PC-9 (cell line): ENCODE results near the gene URB1. TPM values are rescaled to one million over a fixed set of nuclear protein-coding genes. Genes with fewer than 3 reads are reported as not detected.

Experiments
- BruUV-seq: library from RNA; stranded (reverse); fragments of 400-500 nt; replicated peaks from 2 replicates; lab custom pipeline; 2021; lab: Mats Ljungman, UMichigan
- CTCF ChIA-PET: fragments of 300-600 bp; sonication (Branson Sonifier 250); formaldehyde crosslinking; loops from one replicate; lab custom pipeline; 2022; ENCODE audit warnings: antibody characterized with exemption; lab: Charles Lee
- POLR2A ChIA-PET: fragments of 300-600 bp; sonication (Branson Sonifier 250); formaldehyde crosslinking; loops from one replicate; lab custom pipeline; 2022; ENCODE audit warnings: antibody characterized with exemption; ENCODE audit not compliant: unreplicated experiment; lab: Charles Lee
- DNase-seq, 2 experiments: peaks; one replicate each; pipeline versions ENCODE4 v3.0.0 to v3.0.0-alpha.2; 2015 to 2022; ENCODE audit warnings: mixed read lengths in 1 of 2
- H2AFZ ChIP-seq: fragments of 200-600 bp; sonication (generic); 2 replicates; pipeline ENCODE4 v1.8.1; 2017; ENCODE audit warnings: antibody characterized with exemption
- H3F3A ChIP-seq: fragments of 200-600 bp; sonication (generic); 2 replicates; pipeline ENCODE4 v1.8.1; 2017; ENCODE audit warnings: antibody characterized with exemption, mild to moderate bottlenecking, low read depth; ENCODE audit not compliant: insufficient read depth
- H3K27ac ChIP-seq: fragments of 200-600 bp; sonication (generic); 2 replicates; pipeline ENCODE4 v1.6.1; 2016; ENCODE audit warnings: mixed run types
- H3K27me3 ChIP-seq: fragments of 200-600 bp; sonication (generic); 2 replicates; pipeline ENCODE4 v1.6.1; 2016; ENCODE audit warnings: low read depth, mixed run types; ENCODE audit not compliant: insufficient read depth
- H3K36me3 ChIP-seq: fragments of 200-600 bp; sonication (generic); 2 replicates; pipeline ENCODE4 v1.6.1; 2016; ENCODE audit warnings: low read depth, mixed run types
- H3K4me1 ChIP-seq: fragments of 200-600 bp; sonication (generic); replicated peaks from 2 replicates; pipeline ENCODE4 v1.6.1; 2016; ENCODE audit warnings: mixed run types; ENCODE audit not compliant: insufficient read depth
- H3K4me2 ChIP-seq: fragments of 200-600 bp; sonication (generic); 2 replicates; pipeline ENCODE4 v1.6.1; 2017; ENCODE audit warnings: mixed run types
- H3K4me3 ChIP-seq: fragments of 200-600 bp; sonication (generic); 2 replicates; pipeline ENCODE4 v1.6.1; 2016; ENCODE audit warnings: mixed run types
- H3K79me2 ChIP-seq: fragments of 200-600 bp; sonication (generic); 2 replicates; pipeline ENCODE4 v1.6.1; 2017; ENCODE audit warnings: low read depth, mixed run types
- H3K9me2 ChIP-seq: fragments of 200-600 bp; sonication (generic); 2 replicates; pipeline ENCODE4 v1.8.1; 2017; ENCODE audit warnings: mild to moderate bottlenecking; ENCODE audit not compliant: insufficient read depth
- H3K9me3 ChIP-seq: fragments of 200-600 bp; sonication (generic); 2 replicates; pipeline ENCODE4 v1.8.1; 2016; ENCODE audit warnings: low read depth; ENCODE audit not compliant: insufficient read depth
- H4K20me1 ChIP-seq: fragments of 200-600 bp; sonication (generic); 2 replicates; pipeline ENCODE4 v1.8.1; 2017; ENCODE audit not compliant: insufficient read depth
- CTCF ChIP-seq: fragments of 200-600 bp; sonication (generic); conservative IDR thresholded peaks from 2 replicates; pipeline ENCODE4 v1.6.1; 2017; ENCODE audit warnings: mixed run types, antibody characterized with exemption, mild to moderate bottlenecking, moderate library complexity
- EZH2 ChIP-seq: fragments of 200-600 bp; sonication (generic); IDR thresholded peaks from 2 replicates; pipeline ENCODE4 v1.8.0; 2017; ENCODE audit warnings: antibody characterized with exemption, low read depth
- intact Hi-C: fragments of 100-400 bp; cut with micrococcal nuclease; formaldehyde crosslinking; loops from one replicate; pipeline ENCODE4 v1.10.0; 2022; ENCODE audit not compliant: unreplicated experiment
- total RNA-seq: library from RNA; stranded (reverse); gene quantifications from 2 replicates; pipeline ENCODE4 v1.2.3, GENCODE V29; 2021

Gene URB1
- total RNA-seq, 1 experiment from 2014 or later = 11.0 TPM

GRCh38 chr21:32308696-32309095 lies 84.1 kb downstream of the URB1 start:
- H3K4me1 ChIP-seq = no peaks in the 10 kb centered on the region
- H3K36me3 ChIP-seq = no peaks in the 10 kb centered on the region
- no peaks in the 10 kb centered on the region for H3K9me3 ChIP-seq
- H3K4me2 ChIP-seq = no peak overlapping the region
- H4K20me1 ChIP-seq = no peaks in the 10 kb centered on the region
- ChIA-PET CTCF (no interaction called here), POLR2A (no interaction called here)
- BruUV-seq = no TSS peak
- DNase-seq = no peak
- intact Hi-C loops = no loop called here
- H3K4me3 ChIP-seq = no peak overlapping the region
- H3K27ac ChIP-seq = no peak overlapping the region
- no peaks in the 10 kb centered on the region for H3K79me2 ChIP-seq
- H3K27me3 ChIP-seq = no peaks in the 10 kb centered on the region
- TF ChIP-seq CTCF (no peak), EZH2 (no peak)
- H2AFZ ChIP-seq = no peak overlapping the region
- no peaks in the 10 kb centered on the region for H3F3A ChIP-seq
- H3K9me2 ChIP-seq = no peaks in the 10 kb centered on the region

- ChIA-PET POLR2A (interaction anchor here (0.6 kb wide), 1 partner anchor 1179 kb away, joined by 14 read pairs; no protein-coding TSS in a partner anchor), CTCF (no interaction called here)
- no peaks in the 10 kb centered on the region for H3K79me2 ChIP-seq
- DNase-seq = no peak
- H3K4me1 ChIP-seq = no peaks in the 10 kb centered on the region
- H3K4me2 ChIP-seq = no peak overlapping the region
- H3K4me3 ChIP-seq = no peak overlapping the region
- H3K36me3 ChIP-seq = no peaks in the 10 kb centered on the region
- H3K9me3 ChIP-seq = no peaks in the 10 kb centered on the region
- H3K27me3 ChIP-seq = no peaks in the 10 kb centered on the region
- no peaks in the 10 kb centered on the region for H3F3A ChIP-seq
- H2AFZ ChIP-seq = no peak overlapping the region
- no peak overlapping the region for H3K27ac ChIP-seq
- no peaks in the 10 kb centered on the region for H4K20me1 ChIP-seq
- no peak for TF ChIP-seq CTCF
- no peak for TF ChIP-seq EZH2
- no TSS peak for BruUV-seq
- H3K9me2 ChIP-seq = no peaks in the 10 kb centered on the region
- intact Hi-C loops = no loop called here
Observed at GRCh38 chr21:32307706-32308105, 85.1 kb downstream of the URB1 start.

- POLR2A ChIA-PET = no interaction called here
- no peaks in the 10 kb centered on the region for H3K36me3 ChIP-seq
- H3K9me3 ChIP-seq = no peaks in the 10 kb centered on the region
- DNase-seq = no peak
- no peak overlapping the region for H3K27ac ChIP-seq
- BruUV-seq = no TSS peak
- no peak overlapping the region for H3K4me3 ChIP-seq
- no peaks in the 10 kb centered on the region for H3K9me2 ChIP-seq
- H3F3A ChIP-seq = 0 out of 2 replicates have a peak, but pooled peaks cover 4% of the 10 kb centered on the region
- no peak overlapping the region for H2AFZ ChIP-seq
- no peak for TF ChIP-seq EZH2
- TF ChIP-seq CTCF = no peak
- H3K79me2 ChIP-seq = no peaks in the 10 kb centered on the region
- H4K20me1 ChIP-seq = no peaks in the 10 kb centered on the region
- H3K4me1 ChIP-seq = no peaks in the 10 kb centered on the region
- intact Hi-C loops = no loop called here
- H3K27me3 ChIP-seq = no peaks in the 10 kb centered on the region
- CTCF ChIA-PET = interaction anchor here (0.6 kb wide), 1 partner anchor 72 kb away, joined by 3 read pairs; no protein-coding TSS in a partner anchor
- no peak overlapping the region for H3K4me2 ChIP-seq
Observed at GRCh38 chr21:32306021-32306780, 86.6 kb downstream of the URB1 start.
